HEK293 (cell line): Measurements from ENCODE around the gene RPL36AL.
A peak's percentile ranks its signal among the peaks of the same experiment; 100 is the strongest.

Experiments
- CTCF ChIA-PET: fragments of 350-600 bp; formaldehyde crosslinking; extraction: SDS; loops from one replicate; lab custom pipeline; 2021; ENCODE audit warnings: antibody characterized with exemption; lab: Yijun Ruan, JAX
- POLR2A ChIA-PET: fragments of 300-600 bp; formaldehyde crosslinking; extraction: SDS; loops from one replicate; lab custom pipeline; 2020; ENCODE audit warnings: antibody characterized with exemption, inconsistent platforms; lab: Yijun Ruan, JAX
- H3K27ac ChIP-seq: fragments of 200-500 bp; sonication (Bioruptor generic); 2 replicates; pipeline ENCODE4 v1.5.1; 2014; ENCODE audit warnings: low read depth, low read length, control low read depth, inconsistent platforms; ENCODE audit errors: extremely low read depth
- H3K36me3 ChIP-seq, 2 experiments: fragments of 200-500 bp in 1 of 2; sonication (Bioruptor generic) in 1 of 2; 1 replicate in 1 of 2; 2 replicates in 1 of 2; pipeline ENCODE4 v1.5.1; 2014 to 2017; ENCODE audit warnings: inconsistent platforms in 2 of 2, low read length in 2 of 2; ENCODE audit not compliant: control insufficient read depth in 2 of 2, insufficient read depth in 1 of 2
- H3K4me1 ChIP-seq: fragments of 200-500 bp; sonication (Bioruptor generic); 2 replicates; pipeline ENCODE4 v1.5.1; 2014; ENCODE audit warnings: mild to moderate bottlenecking, low read length, inconsistent platforms; ENCODE audit not compliant: control insufficient read depth, insufficient read depth
- H3K4me3 ChIP-seq: 2 replicates; pipeline ENCODE4 v1.5.1; 2011; ENCODE audit warnings: low read depth, mild to moderate bottlenecking, control low read depth, low read length, moderate library complexity
- H3K9me3 ChIP-seq: fragments of 200-500 bp; sonication (Bioruptor generic); 2 replicates; pipeline ENCODE4 v1.5.1; 2014; ENCODE audit warnings: low read depth, low read length, inconsistent platforms; ENCODE audit not compliant: control insufficient read depth, insufficient read depth
- KLF16 ChIP-seq: fragments of 450-650 bp; formaldehyde crosslinking; IDR thresholded peaks from 2 replicates; pipeline ENCODE4 v1.5.1; 2017; ENCODE audit warnings: missing biosample characterization, missing genetic modification characterization
- REPIN1 ChIP-seq: fragments of 450-650 bp; formaldehyde crosslinking; IDR thresholded peaks from 2 replicates; pipeline ENCODE4 v1.5.1; 2017; ENCODE audit warnings: missing biosample characterization, missing genetic modification characterization, low read depth
- REST ChIP-seq: fragments of 450-650 bp; formaldehyde crosslinking; IDR thresholded peaks from 2 replicates; pipeline ENCODE4 v1.5.1; 2016; ENCODE audit warnings: missing biosample characterization, missing genetic modification characterization
- SCRT1 ChIP-seq: fragments of 450-650 bp; formaldehyde crosslinking; IDR thresholded peaks from 2 replicates; pipeline ENCODE4 v1.5.1; 2016; ENCODE audit warnings: missing biosample characterization, missing genetic modification characterization, borderline replicate concordance
- ZBTB49 ChIP-seq: fragments of 450-650 bp; formaldehyde crosslinking; IDR thresholded peaks from 2 replicates; pipeline ENCODE4 v1.5.1; 2016; ENCODE audit warnings: missing biosample characterization, missing genetic modification characterization, low read depth
- ZEB2 ChIP-seq: fragments of 450-650 bp; formaldehyde crosslinking; IDR thresholded peaks from 2 replicates; pipeline ENCODE4 v1.5.1; 2016; ENCODE audit warnings: missing biosample characterization, missing genetic modification characterization
- ZNF280D ChIP-seq: fragments of 450-650 bp; formaldehyde crosslinking; IDR thresholded peaks from 2 replicates; pipeline ENCODE4 v1.5.1; 2016; ENCODE audit warnings: missing biosample characterization, missing genetic modification characterization
- ZNF391 ChIP-seq: fragments of 450-650 bp; formaldehyde crosslinking; IDR thresholded peaks from 2 replicates; pipeline ENCODE4 v1.5.1; 2016; ENCODE audit warnings: low read depth, missing biosample characterization, missing genetic modification characterization, borderline replicate concordance
- ZNF596 ChIP-seq: fragments of 450-650 bp; IDR thresholded peaks from 2 replicates; pipeline ENCODE4 v1.5.0; 2018; ENCODE audit warnings: missing biosample characterization, mild to moderate bottlenecking, missing genetic modification characterization, moderate library complexity
- ZNF626 ChIP-seq: fragments of 450-650 bp; sonication (Bioruptor Pico); formaldehyde crosslinking; IDR thresholded peaks from 2 replicates; pipeline ENCODE4 v1.5.1; 2018; ENCODE audit warnings: missing biosample characterization, missing genetic modification characterization, inconsistent platforms
- ZNF664 ChIP-seq: fragments of 450-650 bp; formaldehyde crosslinking; IDR thresholded peaks from 2 replicates; pipeline ENCODE4 v1.5.1; 2016; ENCODE audit warnings: missing biosample characterization, missing genetic modification characterization
- ZNF701 ChIP-seq: fragments of 450-650 bp; formaldehyde crosslinking; IDR thresholded peaks from 2 replicates; pipeline ENCODE4 v1.5.1; 2016; ENCODE audit warnings: missing biosample characterization, missing genetic modification characterization
- ZSCAN16 ChIP-seq: fragments of 450-650 bp; formaldehyde crosslinking; IDR thresholded peaks from 2 replicates; pipeline ENCODE4 v1.5.1; 2016; ENCODE audit warnings: missing biosample characterization, missing genetic modification characterization

Gene RPL36AL

GRCh38 chr14:49593016-49593415, 27.4 kb downstream of the RPL36AL start:
- no peak overlapping the region for H3K4me3 ChIP-seq
- no peak overlapping the region for H3K27ac ChIP-seq
- peaks cover 14% of the 10 kb centered on the region for H3K4me1 ChIP-seq
- ChIA-PET CTCF (no interaction called here), POLR2A (interaction anchor here (1.0 kb wide), 1 partner anchor 10 kb away, joined by 5 read pairs; no protein-coding TSS in a partner anchor)
- no peaks in the 10 kb centered on the region for H3K9me3 ChIP-seq
- TF ChIP-seq KLF16 (no peak), ZNF701 (tag by site-specific recombination) (no peak), SCRT1 (tag by site-specific recombination) (no peak), REPIN1 (tag by site-specific recombination) (no peak), ZNF664 (no peak), ZNF280D (tag by site-specific recombination) (no peak), ZBTB49 (tag by site-specific recombination) (no peak), ZNF596 (tag by site-specific recombination) (no peak), ZEB2 (tag by site-specific recombination) (no peak), ZNF626 (tag by site-specific recombination) (no peak), ZNF391 (tag by site-specific recombination) (no peak)
- no peaks in the 10 kb centered on the region for H3K36me3 ChIP-seq

- POLR2A ChIA-PET = interaction anchor here (1.0 kb wide), 1 partner anchor 31 kb away, joined by 3 read pairs; the partner anchor contains the start of genes MGAT2 and RPL36AL
- CTCF ChIA-PET = no interaction called here
- TF ChIP-seq REST (tag by site-specific recombination) (peak; percentile 56; the same call in 1 of the 2 replicates), ZSCAN16 (no peak)
- TF ChIP-seq, all 188 proteins: peak for 1
Measured at GRCh38 chr14:49589387-49589786, 31.0 kb downstream of the RPL36AL start.

More at GRCh38 chr14:49589387-49589786, 31.0 kb downstream of the RPL36AL start:
- no peak overlapping the region for H3K4me3 ChIP-seq
- peaks cover 5 to 8% of the 10 kb centered on the region in 2 experiments; a peak in 2 of 3 replicates for H3K36me3 ChIP-seq
- no peak overlapping the region for H3K27ac ChIP-seq
- H3K9me3 ChIP-seq = no peaks in the 10 kb centered on the region
- peaks cover 14% of the 10 kb centered on the region for H3K4me1 ChIP-seq
